Right renal pelvis (tissue), 4 donors: Measurements from ENCODE around the gene ARHGEF39. TPM values are rescaled to one million over a fixed set of nuclear protein-coding genes. Genes with fewer than 3 reads are reported as not detected.

Experiments used
- DNase-seq, 4 donors: peaks; one replicate each; pipeline ENCODE4 v3.0.0-alpha.2; 2013; ENCODE audit warnings: low read depth in 4 of 4, low spot score in 3 of 4, missing footprints in 1 of 4
- polyA plus RNA-seq, 4 donors: library from polyadenylated mRNA; unstranded; fragments of 120-200 nt; gene quantifications; one replicate each; pipeline ENCODE4 v1.2.1, GENCODE V29; 2013; ENCODE audit not compliant: insufficient read length in 4 of 4

The ARHGEF39 gene
- polyA plus RNA-seq, 4 donors = 8.8 to 9.9 (median 9.2) TPM

GRCh38 chr9:35691757-35692301, 26.8 kb upstream of the ARHGEF39 start:
- DNase-seq = no peak

DNA sequence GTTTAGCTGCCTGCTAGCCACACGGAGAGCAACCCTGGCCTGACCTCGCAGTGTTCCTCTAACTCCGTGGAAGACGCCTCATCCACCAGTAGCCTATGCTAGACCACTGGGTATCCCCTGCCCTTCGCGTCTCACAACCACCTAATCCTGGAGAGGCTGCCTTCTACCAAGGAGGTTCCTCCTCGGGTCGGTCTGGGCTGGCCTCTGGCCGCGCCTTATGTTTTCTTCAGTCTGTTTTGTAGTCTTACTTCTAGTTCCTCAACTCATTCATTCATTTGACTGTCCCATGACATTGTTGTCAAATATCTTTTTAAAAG, 26.3 kb upstream of the ARHGEF39 start:
- DNase-seq = no peak

GRCh38 chr9:35690614-35691333, 25.8 kb upstream of the ARHGEF39 start:
- no peak for DNase-seq

- no peak for DNase-seq
These were observed 25.3 kb upstream of the ARHGEF39 start for GRCh38 chr9:35690294-35690613.

DNA sequence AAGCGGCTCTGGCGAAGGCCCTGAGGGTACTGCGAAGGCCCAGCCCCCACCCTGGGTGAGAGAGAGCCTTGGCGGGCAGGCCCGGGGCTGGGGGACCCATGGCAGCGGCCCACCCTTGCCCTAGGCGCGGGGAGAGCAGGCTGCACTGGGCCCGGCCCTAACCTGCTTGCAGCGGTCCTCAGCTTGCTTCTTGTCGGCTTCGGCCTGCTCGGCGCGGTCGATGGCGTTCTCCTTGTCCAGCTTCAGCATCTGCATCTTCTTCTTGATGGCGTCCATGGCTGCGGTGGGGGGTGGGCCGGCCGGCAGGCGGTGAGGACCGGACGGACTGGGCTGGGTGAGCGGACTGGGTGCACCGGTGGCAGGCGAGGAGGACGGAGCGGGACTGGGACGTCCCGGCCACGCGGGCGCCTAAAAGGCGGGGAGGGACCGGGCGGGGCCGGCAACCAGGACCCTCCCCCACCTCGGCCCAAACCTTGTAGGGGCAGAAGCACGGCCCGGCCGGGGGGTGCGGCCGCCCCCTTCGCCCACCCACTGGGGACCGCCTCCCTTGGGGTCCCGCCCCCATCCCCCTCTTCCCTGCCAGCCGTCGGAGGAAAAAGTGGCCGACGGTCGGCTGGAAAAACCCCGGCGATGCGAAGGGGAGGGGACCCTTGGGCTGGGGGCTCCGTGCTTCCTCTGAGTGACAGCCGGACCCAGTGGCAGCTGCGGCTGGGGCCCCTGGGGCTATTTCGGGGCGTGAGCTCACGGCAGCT, 24.7 kb upstream of the ARHGEF39 start, which contains the start of gene TPM2:
Gene TPM2 (minus strand): TSS at position 384 of the 752 bp plus-strand sequence. CDS start 108 bp downstream, at position 276.
- DNase-seq = peak in 1 of 4 donors; percentile 40

GRCh38 chr9:35688558-35689541, 23.9 kb upstream of the ARHGEF39 start:
- no peak for DNase-seq

DNA sequence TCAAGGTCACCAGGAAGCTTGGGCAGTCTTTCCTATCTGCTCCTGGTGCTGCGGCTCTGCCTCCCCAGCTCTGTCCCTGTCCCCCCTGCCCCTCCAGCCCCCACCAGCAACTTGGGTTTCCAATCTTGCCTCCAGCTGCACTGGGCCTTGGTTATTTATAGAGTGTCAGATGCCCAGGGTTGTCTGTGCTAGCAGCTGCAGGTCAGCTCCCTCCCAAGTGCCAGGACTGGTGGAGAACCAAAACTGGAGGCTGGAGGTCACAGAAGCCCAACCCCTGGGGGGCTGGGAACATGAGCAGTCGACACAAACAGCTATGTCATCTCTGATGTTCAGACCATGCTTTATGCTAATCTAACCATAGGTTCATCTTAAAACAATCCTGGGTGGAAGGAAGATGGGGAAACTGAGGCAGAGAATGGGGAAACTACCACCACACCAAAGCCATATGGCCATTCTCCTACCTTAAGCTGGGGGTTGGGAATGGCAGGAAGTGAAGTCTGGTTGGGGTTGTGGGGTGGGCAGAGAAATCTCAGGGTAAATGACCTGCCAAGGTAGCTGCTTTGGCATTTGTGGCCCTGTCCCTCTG, 23.1 kb upstream of the ARHGEF39 start:
- DNase-seq = no peak

DNA sequence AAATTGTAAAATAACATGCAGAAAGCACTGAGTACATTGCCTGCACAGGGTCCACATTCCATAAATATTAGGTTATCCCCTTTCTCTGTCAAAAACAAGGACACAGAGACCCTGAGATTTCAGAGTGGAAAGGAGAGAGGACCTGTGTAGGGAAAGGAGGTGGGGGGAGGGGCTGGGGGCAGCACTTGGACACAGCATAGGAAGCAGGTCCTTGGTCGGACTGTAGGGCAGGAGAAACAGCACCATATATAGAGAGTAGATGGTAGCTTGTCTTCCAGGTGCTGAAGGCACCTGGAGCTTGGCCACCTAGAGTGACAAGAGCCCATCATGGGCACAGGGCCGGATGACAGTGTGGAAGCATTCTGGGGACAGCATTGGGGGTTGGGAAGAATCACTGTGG, 22.3 kb upstream of the ARHGEF39 start:
- DNase-seq = no peak

GRCh38 chr9:35686222-35687203, 21.5 kb upstream of the ARHGEF39 start:
- DNase-seq = no peak

- DNase-seq = no peak
These were observed 20.5 kb upstream of the ARHGEF39 start for GRCh38 chr9:35685506-35685905.

DNA sequence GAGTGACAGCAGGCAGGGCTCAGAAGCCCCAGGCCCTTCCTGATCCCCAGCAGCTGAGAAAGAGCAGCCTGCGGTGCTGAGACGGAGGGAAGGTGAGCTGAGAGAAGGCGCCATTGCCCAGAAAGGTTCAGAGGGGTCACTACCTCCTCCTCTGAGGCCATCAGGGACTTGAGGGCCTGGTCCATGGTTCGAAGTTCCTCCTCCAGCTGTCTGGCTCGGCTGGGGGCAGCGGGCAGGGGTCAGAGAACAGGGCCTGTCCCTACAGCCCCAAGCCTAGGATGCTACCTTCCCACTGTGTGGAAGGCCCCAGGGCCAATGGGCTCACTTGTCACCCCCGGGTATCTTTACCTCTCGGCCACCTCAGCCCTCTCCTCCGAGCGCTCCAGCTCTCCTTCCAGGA, 19.9 kb upstream of the ARHGEF39 start:
- DNase-seq = no peak

DNA sequence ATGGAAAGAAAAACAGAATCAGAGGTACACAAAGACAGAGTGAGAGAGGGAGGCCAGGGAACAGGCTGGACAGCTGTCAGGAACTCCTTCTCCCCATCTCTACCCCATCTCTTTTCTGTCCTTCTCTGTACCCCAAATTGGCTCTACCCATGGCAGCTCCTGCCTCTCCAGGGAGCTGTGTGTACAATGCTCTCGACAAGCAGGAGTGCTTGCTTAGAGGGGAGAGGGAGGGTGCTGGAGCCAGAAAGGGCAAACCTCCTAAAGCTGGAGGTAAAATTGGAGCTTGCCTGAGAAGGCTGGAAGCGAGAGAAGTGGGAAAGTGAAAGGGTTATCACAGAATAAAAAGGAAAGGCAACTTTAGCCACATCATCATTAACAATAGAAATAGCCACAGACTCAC, 18.3 kb upstream of the ARHGEF39 start:
- DNase-seq = no peak

DNA sequence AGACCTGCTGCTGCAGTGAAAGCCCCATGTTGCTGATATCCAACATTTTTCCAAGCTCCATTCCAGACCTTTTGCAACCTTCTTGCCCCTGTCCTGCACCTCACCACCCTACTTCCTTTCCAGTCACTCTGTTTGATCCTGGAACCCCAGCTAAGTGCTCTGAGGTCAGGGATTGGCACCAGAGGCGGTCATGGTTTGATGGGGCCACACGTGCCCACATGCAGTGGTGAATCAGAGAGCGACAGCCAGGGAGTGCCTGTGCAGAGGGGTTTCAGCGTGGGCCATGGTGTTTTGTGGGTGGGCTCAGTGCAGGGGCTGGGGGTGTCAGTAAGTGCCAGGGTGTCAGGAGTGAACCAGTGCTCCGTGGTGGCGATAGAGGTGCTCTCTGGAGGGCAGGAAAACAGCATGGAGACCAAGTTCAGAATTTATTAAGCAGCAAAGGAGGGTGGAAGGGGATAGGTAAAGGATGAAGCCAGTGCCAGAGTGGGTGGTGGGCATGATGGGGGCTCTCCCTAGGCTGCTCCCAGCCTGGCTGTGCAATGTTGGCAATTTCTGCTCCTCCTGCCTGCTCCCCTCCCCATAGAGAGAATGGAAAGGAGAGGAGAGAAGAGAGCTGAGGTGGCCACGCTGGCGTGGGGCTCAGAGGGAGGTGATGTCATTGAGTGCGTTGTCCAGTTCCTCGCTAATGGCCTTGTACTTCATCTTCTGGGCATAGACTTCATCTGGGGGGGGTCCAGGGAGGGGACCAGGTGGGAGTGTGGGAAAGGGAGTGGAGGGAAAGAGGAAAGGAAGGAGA, 17.7 kb upstream of the ARHGEF39 start:
- DNase-seq = no peak

DNA sequence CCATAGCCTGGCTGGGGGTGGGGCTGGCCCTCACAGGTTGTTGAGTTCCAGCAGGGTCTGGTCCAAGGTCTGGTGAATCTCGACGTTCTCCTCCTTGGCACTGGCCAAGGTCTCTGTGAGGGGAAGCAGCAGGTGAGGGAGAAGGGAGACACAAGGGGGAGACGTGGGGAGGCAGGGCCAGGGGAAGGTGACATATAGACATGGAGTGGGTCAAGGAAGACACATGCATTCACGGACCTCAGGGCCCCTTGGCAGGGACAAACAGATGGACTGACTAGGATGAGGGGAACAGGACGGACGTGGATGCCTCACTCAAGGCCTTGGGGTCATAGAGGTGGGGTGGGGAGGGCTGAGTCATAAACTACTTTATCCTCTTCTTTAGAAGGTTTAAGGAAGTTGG, 17.1 kb upstream of the ARHGEF39 start:
- no peak for DNase-seq

GRCh38 chr9:35681341-35682002, 16.5 kb upstream of the ARHGEF39 start:
- DNase-seq = no peak

DNA sequence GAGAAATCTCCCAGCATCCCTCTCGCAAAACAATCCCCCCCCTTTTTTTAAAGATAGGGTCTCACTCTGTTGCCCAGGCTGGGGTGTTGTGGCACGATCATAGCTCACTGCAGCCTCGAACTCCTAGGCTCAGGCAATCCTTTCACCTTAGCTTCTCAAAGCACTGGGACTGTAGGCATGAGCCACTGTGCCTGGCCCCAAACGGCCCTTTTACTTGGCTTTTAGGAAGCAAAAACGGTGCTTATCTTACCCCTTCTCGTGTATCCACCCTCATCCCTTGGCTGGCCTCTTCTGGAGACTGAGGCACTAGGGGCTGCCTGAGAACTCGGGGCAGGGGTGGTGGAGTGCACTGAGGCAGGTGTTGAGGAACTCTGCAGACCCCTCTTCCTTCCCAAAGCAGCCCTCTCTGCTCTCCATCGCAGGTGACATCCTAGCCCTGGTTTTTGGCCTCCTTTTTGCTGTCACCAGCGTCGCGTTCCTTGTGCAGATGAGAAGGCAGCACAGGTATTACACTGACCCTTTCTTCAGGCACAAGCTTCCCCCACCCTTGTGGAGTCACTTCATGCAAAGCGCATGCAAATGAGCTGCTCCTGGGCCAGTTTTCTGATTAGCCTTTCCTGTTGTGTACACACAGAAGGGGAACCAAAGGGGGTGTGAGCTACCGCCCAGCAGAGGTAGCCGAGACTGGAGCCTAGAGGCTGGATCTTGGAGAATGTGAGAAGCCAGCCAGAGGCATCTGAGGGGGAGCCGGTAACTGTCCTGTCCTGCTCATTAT, 15.5 kb upstream of the ARHGEF39 start:
- DNase-seq = no peak

GRCh38 chr9:35679766-35680330, 14.9 kb upstream of the ARHGEF39 start:
- DNase-seq = no peak
